GM21367 (cell line): ENCODE results near the gene AP1M1.
"Not testable (repeated sequence)": the region's sequence is repeated elsewhere in the genome, so short reads cannot be mapped to it uniquely, and the experiment has no call there.

Experiments used
- ATAC-seq: cut with Tn5 transposase; IDR thresholded peaks from one replicate; pipeline ENCODE4 v1.9.1; 2021; ENCODE audit not compliant: unreplicated experiment

The AP1M1 gene

GRCh38 chr19:16197622-16198369 is at the start of gene AP1M1:
Gene AP1M1, plus strand, starts transcription at chr19:16197911. Its CDS starts 116 bp downstream, at chr19:16198027.
- ATAC-seq, result peak; percentile 68

GRCh38 chr19:16148443-16149229 is 49.1 kb upstream of the AP1M1 start:
- ATAC-seq, result no peak

- ATAC-seq, result no peak
Observed at GRCh38 chr19:16153582-16154336, 44.0 kb upstream of the AP1M1 start.

GRCh38 chr19:16154557-16154956 is 43.2 kb upstream of the AP1M1 start:
- no peak for ATAC-seq

- no peak for ATAC-seq
Observed at GRCh38 chr19:16155128-16155527, 42.6 kb upstream of the AP1M1 start.

GRCh38 chr19:16156904-16157303 is 40.8 kb upstream of the AP1M1 start:
- no peak for ATAC-seq

- no peak for ATAC-seq
Observed at GRCh38 chr19:16157601-16158000, 40.1 kb upstream of the AP1M1 start.

- no peak for ATAC-seq
Observed at GRCh38 chr19:16159655-16160054, 38.1 kb upstream of the AP1M1 start.

- no peak for ATAC-seq
Observed at GRCh38 chr19:16160445-16160942, 37.2 kb upstream of the AP1M1 start.

GRCh38 chr19:16160943-16161560 is 36.7 kb upstream of the AP1M1 start:
- no peak for ATAC-seq

GRCh38 chr19:16161840-16162239 is 35.9 kb upstream of the AP1M1 start:
- no peak for ATAC-seq

- no peak for ATAC-seq
Observed at GRCh38 chr19:16164222-16164890, 33.4 kb upstream of the AP1M1 start.

- no peak for ATAC-seq
Observed at GRCh38 chr19:16166417-16166816, 31.3 kb upstream of the AP1M1 start.

GRCh38 chr19:16167055-16167454 is 30.7 kb upstream of the AP1M1 start:
- ATAC-seq, result no peak

- ATAC-seq, result no peak
Observed at GRCh38 chr19:16168465-16169081, 29.1 kb upstream of the AP1M1 start.

GRCh38 chr19:16170134-16170533 is 27.6 kb upstream of the AP1M1 start:
- no peak for ATAC-seq

- no peak for ATAC-seq
Observed at GRCh38 chr19:16175954-16176353, 21.8 kb upstream of the AP1M1 start.

GRCh38 chr19:16178866-16179265 is 18.8 kb upstream of the AP1M1 start:
- ATAC-seq, result not testable (repeated sequence)

- ATAC-seq, result no peak
Observed at GRCh38 chr19:16180611-16181010, 17.1 kb upstream of the AP1M1 start.

- no peak for ATAC-seq
Observed at GRCh38 chr19:16184665-16185122, 13.0 kb upstream of the AP1M1 start.
